GM18511 (cell line): ENCODE data around the gene KRTAP1-5.
"Not testable (repeated sequence)": the region's sequence is repeated elsewhere in the genome, so short reads cannot be mapped to it uniquely, and the experiment has no call there.

Source experiments
- ATAC-seq: cut with Tn5 transposase; IDR thresholded peaks from one replicate; pipeline ENCODE4 v1.9.1; 2021; ENCODE audit warnings: mild to moderate bottlenecking, moderate library complexity; ENCODE audit not compliant: unreplicated experiment

Gene KRTAP1-5

DNA sequence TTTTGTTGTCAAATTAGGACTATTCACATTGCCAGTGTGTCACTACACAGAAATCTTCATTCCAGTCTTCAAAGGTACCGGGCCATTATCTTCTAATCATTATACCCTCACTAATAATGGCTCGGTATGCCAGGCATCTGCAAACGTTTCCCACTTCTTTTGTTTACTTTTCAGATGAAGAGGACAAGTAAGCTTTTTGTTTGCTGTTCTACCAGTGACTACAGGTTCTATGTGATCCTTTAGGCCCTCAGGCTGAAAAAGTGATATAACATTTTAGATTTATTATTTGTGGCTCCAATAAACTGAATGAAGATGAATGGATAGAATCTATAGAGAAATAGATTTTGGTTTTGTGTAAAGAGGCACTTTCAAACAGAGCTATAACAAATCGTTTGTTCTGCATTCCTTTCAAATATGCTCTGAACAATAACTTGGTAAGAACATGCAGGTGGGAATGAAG lies 17.7 kb downstream of the KRTAP1-5 start:
- no peak for ATAC-seq

DNA sequence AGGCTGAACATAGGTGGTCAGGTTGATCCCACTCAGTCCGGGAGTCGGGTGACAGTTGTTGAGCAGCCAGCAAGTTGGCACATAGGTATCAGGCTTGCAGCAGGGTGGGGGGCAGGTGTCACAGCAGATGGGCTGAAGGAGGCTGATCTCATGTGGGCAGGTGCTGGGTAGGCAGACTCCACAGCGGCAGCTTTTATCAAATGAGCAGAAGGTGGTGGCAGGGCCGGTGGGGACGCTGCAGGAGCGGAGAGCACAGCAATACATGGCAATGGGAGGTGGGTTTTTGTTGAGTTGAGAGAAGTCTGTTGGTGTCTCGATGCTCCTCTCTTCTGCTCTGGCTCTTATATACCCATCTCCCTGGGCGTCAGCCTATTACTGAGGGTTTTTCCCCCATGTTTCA lies 18.2 kb downstream of the KRTAP1-5 start, which contains the start of gene KRTAP3-1:
KRTAP3-1 (minus strand) TSS at position 318 of the 400 bp plus-strand sequence; CDS start at position 264, 54 bp downstream.
- ATAC-seq, result no peak

DNA sequence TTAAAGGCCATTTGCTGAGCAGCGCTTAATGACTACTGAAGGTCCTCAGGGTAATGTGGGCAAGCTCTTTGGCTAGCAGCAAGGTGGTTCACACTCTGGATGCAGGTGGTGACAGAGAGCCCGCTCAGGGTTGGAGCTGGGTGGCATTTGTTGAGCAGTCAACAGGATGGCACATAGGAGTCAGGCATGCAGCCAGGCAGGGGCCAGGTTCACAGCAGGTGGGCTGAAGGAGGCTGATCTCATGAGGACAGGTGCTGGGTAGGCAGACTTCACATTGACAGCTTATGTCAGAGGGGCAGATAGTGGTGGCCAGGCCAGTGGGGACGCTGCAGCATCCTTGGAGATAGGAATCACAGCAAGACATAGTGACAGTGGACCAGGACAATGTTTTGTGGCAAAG lies 22.6 kb downstream of the KRTAP1-5 start:
- ATAC-seq, result no peak

DNA sequence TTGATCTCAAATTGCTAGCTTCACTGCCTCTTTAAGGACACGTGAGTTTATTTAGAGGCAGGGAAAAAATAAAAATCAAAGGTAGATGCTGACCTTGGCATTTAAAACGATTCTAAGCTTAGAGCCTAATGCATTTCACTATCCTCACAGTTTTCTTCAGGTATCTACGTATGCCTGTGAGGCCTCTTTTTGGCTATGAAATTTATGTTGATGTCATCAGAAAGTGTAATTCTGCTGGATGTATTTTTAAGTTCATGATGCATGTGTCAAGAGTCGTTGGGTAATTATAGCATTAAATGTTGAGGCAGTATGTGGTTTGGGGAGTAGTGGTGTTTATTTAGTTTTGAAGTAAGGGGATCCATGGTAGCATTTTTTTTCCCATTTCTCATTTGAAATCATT lies 23.1 kb downstream of the KRTAP1-5 start:
- ATAC-seq, result no peak

DNA sequence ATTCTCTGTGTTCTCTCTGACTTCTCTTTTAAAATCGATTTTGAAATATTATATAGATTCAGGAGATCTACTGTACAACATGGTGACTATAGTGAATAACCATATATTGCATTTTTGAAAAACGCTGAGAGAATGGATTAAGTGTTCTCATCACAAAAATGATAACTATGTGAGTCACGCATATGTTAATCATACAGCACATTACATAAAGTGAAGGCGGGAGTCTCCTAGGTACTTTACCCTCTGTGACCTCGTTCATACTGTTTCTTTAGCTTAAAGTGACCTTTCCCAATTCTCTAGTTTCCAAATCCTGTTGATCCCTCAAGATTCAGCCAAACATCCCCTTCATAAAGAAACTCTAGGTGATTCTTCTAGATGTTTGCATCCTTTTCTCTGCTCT lies 24.2 kb downstream of the KRTAP1-5 start:
- ATAC-seq, result no peak

DNA sequence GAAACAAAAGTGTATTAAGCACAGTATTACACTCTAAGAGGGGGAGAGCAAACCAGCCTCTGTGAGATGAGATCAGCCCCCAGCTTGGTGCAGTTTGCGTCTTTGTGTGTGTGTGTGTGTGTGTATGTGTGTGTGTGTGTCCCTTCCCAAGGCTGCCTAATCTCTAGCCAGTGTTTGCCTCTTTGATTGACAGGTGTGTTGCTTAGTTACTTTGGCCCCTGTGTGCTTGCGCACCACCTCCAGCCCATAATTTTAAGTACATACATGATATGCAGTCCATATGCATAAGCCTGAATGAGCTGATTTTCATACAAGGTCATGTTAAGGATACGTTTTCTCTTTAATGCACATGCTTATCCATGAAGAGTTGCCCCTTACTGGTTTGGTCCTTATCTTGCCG lies 25.2 kb downstream of the KRTAP1-5 start:
- ATAC-seq, result no peak

DNA sequence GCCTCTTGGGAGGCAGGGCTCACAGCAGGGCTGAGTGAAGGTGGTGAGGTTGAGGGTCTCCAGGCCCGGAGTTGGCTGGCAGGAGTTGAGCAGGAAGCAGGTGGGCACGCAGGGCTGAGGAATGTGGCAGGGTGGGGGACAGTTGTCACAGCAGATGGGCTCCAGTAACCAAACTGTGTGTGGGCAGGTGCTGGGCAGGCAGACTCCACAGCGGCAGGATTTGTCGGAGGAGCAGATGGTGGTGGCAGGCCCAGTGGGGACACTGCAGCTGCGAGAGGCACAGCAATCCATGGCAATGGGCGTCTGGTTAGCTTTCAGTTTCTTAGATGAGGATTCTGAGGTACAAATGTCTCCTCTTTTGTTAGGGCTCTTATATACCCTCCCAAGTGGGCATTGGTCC lies 27.4 kb downstream of the KRTAP1-5 start, which contains the start of gene KRTAP3-2:
KRTAP3-2 (minus strand) TSS at position 344 of the 400 bp plus-strand sequence; CDS start at position 291, 53 bp downstream.
- ATAC-seq, result not testable (repeated sequence)

DNA sequence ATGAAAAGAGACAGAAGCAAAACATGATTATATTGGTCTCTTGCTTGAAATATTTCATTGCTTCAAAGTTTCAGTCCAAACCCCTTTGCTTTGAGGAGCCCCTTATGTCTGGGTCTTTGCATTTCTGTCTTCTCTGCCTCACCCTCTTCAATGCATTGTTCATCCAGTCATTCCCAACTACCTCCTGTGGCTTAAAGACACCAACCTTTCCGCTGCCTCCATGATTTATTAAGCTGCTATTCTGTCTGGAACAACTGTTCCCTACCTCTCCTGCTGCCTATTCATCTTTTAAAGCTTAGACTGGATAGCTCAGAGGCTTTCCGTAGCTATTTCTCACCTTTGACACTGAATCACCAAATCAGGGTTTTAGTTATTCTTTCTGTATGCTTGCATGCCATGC lies 29.6 kb downstream of the KRTAP1-5 start:
- no peak for ATAC-seq

DNA sequence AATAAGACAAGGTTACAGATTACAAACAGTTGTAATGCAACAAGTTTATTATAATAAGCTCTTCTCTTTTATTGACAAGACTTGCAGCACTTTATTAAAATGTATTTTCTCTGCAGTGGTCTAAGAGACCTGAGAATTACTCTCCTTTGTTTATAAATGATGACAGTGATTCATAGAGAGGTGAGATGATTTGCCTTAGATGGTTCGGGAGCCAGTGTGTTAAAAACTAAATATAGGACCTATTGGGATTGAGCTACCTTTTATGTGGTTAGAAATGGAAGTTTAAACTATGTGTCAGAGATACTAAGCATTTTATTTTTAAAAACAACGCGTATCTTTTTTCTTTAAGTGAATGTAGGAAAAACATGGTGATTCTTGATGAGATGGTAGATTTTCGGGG lies 30.2 kb downstream of the KRTAP1-5 start:
- no peak for ATAC-seq

DNA sequence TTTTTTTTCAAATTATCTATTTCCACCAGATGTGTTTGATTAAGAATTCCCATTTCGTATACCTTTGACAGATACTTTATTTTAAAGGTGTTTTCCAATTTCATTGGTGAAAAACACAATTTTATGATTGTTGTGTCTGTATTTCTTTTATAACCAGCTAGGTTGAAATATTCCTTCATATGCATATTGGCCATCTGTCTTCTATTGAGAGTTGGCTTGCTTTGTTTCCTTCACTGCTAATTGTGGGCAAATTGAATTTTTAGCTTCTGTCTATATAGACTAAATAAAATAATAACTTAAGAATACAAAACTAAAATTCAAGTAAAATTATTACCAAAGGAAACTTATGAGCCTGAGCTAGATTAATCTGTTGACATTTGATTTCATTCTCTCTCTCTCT lies 31.9 kb downstream of the KRTAP1-5 start:
- ATAC-seq, result no peak

DNA sequence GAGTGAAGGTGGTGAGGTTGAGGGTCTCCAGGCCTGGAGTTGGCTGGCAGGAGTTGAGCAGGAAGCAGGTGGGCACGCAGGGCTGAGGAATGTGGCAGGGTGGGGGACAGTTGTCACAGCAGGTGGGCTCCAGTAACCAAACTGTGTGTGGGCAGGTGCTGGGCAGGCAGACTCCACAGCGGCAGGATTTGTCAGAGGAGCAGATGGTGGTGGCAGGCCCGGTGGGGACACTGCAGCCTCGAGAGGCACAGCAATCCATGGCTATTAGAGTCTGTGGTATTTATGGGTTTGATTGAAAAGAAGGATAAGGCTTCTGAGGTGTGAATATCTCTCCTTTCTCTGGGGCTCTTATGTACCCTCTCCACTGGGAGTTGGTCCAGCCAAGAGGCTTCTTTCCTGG lies 33.2 kb downstream of the KRTAP1-5 start, which contains the start of gene KRTAP3-3:
KRTAP3-3 (minus strand) TSS at position 326 of the 400 bp plus-strand sequence; CDS start at position 259, 67 bp downstream.
- no peak for ATAC-seq

DNA sequence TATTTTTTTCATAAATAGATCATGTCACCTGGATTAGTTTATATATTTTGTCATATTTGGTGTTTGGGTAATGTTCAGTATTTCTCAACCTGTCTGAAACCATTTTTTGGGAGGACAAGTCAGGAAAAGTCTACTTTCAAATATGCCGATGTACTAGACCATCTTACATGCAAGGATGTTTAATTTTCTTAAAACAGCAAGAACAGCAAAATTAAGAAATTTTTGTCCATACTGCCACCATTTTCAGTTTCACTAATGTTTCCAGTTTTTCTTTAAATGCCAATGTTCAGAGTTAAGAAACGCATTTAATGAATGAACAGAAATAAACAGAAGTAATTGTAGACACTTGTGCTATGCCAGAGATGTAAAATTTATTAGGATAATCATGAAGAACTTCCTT lies 33.9 kb downstream of the KRTAP1-5 start:
- ATAC-seq, result no peak

DNA sequence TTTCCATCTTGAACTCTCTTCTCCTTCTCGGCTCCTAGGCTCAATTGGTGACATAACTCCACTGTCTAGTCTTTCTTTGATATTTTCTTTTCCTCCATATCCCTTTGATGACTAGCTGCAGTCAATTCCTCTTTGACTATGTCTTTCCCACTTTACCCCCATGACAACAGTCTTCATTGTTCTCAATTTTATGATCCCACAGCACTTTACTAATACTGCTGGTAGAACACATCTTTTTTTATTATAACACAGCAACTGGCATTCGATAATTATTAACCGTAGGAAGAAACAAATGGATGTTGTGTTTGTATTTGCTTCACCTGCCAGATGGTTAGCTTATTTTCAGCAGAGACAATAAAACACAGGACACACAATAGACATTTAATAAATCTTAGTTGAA lies 34.3 kb downstream of the KRTAP1-5 start:
- no peak for ATAC-seq

DNA sequence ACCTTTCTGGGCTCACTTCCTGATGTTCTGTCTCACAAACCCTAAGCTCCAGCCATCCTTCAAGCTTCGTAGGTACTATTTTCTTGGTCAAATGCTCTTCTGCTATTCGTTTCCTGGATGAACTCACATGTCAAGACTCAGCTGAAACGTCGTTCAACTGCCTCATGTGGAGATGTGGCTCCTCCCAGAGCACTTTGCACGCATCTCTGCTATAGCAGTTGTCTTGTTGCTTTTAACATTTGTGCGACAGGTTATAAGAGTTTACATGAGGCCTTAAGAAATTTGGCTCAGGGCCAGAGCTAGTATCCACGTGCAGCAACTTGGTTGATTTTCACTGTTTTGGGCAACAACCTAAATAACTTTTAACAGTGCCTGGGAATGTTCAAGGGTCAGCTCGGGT lies 40.1 kb downstream of the KRTAP1-5 start:
- no peak for ATAC-seq

DNA sequence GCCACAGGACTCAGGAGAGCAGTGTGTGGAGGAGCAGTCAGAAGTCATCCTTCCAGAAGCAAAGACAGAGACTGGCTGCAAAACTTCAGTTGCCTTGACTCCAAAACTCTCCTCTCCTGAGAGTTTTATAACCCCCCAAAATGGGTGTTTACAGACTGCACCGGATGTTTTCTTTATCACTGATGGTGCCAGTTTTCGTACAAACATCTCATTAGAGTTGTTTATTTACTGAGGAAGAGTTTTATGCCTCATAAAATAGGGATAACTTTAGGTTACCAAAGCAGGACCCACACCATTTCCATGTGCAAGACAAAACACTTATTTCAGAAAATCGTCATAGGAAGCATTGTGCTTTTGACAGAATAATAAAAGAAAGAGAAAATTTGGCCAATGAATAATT lies 42.8 kb downstream of the KRTAP1-5 start, which contains the start of gene KRT40:
KRT40 (minus strand) TSS at position 101 of the 400 bp plus-strand sequence; CDS start at position 48, 53 bp downstream.
- no peak for ATAC-seq

DNA sequence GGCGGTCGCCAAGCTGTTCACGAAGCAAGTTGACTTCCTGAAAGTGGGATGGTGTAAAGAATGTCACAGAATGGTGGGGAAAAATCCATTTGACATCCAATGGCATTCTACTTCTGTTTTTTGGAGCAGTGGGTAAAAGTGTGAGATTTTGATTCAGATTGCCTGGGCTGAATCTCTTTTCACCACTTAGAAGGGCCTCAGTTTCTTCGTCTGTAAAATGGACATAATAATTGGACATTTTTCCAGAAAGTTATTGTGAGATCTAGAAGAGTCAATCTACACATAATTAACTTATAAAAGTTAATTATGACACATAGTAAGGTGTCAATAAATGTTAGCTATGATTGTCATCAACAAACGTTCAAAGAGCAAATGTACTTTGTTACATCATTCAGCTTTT lies 45.9 kb downstream of the KRTAP1-5 start:
- no peak for ATAC-seq

DNA sequence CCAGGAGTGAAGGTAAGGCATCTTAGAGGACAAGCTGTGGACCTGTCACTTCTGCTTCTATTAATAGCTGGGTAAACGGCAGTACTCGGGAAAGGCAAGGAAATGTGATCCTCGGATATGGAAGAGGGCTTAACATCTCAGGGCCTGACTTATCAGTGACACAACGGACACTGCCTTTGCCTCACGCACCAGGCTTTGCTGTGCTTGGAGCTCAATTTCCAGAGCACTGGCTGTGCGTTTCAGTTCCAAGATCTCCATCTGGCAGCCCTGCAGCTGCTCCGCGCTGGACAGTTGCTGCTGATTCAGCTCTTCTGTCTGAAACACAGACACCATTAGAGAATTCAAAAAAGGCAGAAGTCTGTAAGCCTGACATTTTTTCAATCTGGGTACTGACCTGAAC lies 46.4 kb downstream of the KRTAP1-5 start:
- no peak for ATAC-seq

DNA sequence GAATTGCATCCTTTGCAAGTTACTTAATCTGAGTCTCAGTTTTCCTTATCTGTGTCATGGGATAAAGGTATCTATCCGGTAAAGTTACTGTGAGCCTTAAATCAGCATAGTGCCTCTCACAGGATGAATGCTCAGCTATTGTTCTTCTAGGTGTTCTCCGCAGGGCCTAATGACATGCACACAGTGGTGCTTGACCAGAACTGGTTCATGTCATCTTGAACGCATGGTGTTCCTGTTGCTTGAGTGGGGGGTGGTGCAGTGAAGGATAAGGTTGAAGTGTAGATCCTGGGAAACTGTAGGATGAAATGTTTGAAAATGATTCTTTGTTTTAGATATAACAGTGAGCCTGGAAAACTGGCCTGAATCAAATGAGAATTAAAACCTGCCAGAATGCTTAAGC lies 46.9 kb downstream of the KRTAP1-5 start:
- no peak for ATAC-seq

DNA sequence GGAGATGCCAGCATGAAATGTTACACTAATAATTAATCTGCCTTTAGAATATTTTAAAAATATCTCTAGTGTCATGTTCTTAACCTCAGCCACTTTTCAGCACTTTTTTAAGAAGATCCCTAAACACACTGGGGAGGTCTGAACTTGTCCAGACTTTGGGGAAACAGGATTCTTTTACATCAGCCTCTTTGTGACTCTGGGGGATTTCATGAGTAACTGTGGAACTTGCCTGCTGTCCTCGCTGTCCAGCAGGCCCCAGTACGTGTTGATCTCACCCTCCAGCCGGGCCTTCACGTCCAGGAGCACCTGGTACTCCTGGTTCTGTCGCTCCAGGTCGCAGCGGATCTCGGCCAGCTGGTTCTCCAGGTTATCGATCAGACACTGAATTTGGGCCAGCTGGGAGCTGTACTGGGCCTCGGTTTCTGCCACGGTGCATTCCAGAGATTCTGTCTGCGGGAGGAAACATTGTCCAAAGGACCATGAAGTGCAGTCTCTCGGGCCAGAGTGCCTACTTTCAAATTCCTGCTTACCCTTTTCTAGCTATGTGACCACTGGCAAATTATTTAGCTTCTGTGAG lies 48.3 kb downstream of the KRTAP1-5 start:
- ATAC-seq, result no peak
